Suppressor macrophage (primary cell): Measurements from ENCODE around the gene KRTAP10-6.
"Not testable (repeated sequence)": the region's sequence is repeated elsewhere in the genome, so short reads cannot be mapped to it uniquely, and the experiment has no call there.

Experiments
- DNase-seq, 4 experiments: peaks; one replicate each; pipeline ENCODE4 v3.0.0-alpha.2; 2020 to 2022
- total RNA-seq, 17 experiments: gene quantifications; one replicate each; lab custom pipeline; 2026; ENCODE audit warnings: mixed read lengths in 6 of 17, inconsistent platforms in 3 of 17; lab: John Stamatoyannopoulos, UW

Gene KRTAP10-6
- total RNA-seq, result 0 to 0.33 (median 0) reads per million in 17 experiments

- DNase-seq, result no peak
Measured at GRCh38 chr21:44592446-44593311, at the start of gene KRTAP10-6. TSS of gene KRTAP10-6 (minus strand) at chr21:44592505. CDS start at chr21:44592484, 21 bp downstream.

- no peak for DNase-seq
Measured at GRCh38 chr21:44640761-44641160, 48.5 kb upstream of the KRTAP10-6 start.

- no peak for DNase-seq
Measured at GRCh38 chr21:44639331-44639655, 47.0 kb upstream of the KRTAP10-6 start.

- not testable (repeated sequence) for DNase-seq
Measured at GRCh38 chr21:44638506-44639330, 46.4 kb upstream of the KRTAP10-6 start.

- DNase-seq, result not testable (repeated sequence)
Measured at GRCh38 chr21:44637851-44638348, 45.6 kb upstream of the KRTAP10-6 start.

- DNase-seq, result no peak
Measured at GRCh38 chr21:44637018-44637850, 44.9 kb upstream of the KRTAP10-6 start, which contains the start of gene KRTAP10-10. TSS of gene KRTAP10-10 (plus strand) at chr21:44637356. CDS start at chr21:44637418, 62 bp downstream.

GRCh38 chr21:44636209-44637017 lies 44.1 kb upstream of the KRTAP10-6 start:
- no peak for DNase-seq

GRCh38 chr21:44632067-44632466 lies 39.8 kb upstream of the KRTAP10-6 start:
- no peak for DNase-seq

- DNase-seq, result no peak
Measured at GRCh38 chr21:44630440-44630839, 38.1 kb upstream of the KRTAP10-6 start.

- DNase-seq, result no peak
Measured at GRCh38 chr21:44628707-44629391, 36.5 kb upstream of the KRTAP10-6 start.

GRCh38 chr21:44627831-44628233 lies 35.5 kb upstream of the KRTAP10-6 start:
- DNase-seq, result not testable (repeated sequence)

GRCh38 chr21:44627181-44627822 lies 35.0 kb upstream of the KRTAP10-6 start:
- DNase-seq, result not testable (repeated sequence)

GRCh38 chr21:44626673-44627143 lies 34.4 kb upstream of the KRTAP10-6 start, which contains the start of gene KRTAP10-9:
TSS of gene KRTAP10-9 (plus strand) at chr21:44627093. CDS start at chr21:44627172, 79 bp downstream.
- no peak for DNase-seq

- no peak for DNase-seq
Measured at GRCh38 chr21:44626262-44626661, 34.0 kb upstream of the KRTAP10-6 start.

GRCh38 chr21:44625756-44626155 lies 33.5 kb upstream of the KRTAP10-6 start:
- DNase-seq, result no peak

GRCh38 chr21:44623575-44623974 lies 31.3 kb upstream of the KRTAP10-6 start:
- no peak for DNase-seq

- DNase-seq, result no peak
Measured at GRCh38 chr21:44619886-44620285, 27.6 kb upstream of the KRTAP10-6 start.

GRCh38 chr21:44618909-44619308 lies 26.6 kb upstream of the KRTAP10-6 start:
- no peak for DNase-seq

- peak; percentile 46 to 73 (median 58) for DNase-seq
Measured at GRCh38 chr21:44618504-44618903, 26.2 kb upstream of the KRTAP10-6 start.

GRCh38 chr21:44617071-44617501 lies 24.8 kb upstream of the KRTAP10-6 start:
- no peak for DNase-seq
